ENCODE data around the gene VPS37B.
A peak's percentile ranks its signal among the peaks of the same experiment; 100 is the strongest.
"Not testable (repeated sequence)": the region's sequence is repeated elsewhere in the genome, so short reads cannot be mapped to it uniquely, and the experiment has no call there.

VPS37B gene, protein sequence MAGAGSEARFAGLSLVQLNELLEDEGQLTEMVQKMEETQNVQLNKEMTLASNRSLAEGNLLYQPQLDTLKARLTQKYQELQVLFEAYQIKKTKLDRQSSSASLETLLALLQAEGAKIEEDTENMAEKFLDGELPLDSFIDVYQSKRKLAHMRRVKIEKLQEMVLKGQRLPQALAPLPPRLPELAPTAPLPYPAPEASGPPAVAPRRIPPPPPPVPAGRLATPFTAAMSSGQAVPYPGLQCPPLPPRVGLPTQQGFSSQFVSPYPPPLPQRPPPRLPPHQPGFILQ

DNA sequence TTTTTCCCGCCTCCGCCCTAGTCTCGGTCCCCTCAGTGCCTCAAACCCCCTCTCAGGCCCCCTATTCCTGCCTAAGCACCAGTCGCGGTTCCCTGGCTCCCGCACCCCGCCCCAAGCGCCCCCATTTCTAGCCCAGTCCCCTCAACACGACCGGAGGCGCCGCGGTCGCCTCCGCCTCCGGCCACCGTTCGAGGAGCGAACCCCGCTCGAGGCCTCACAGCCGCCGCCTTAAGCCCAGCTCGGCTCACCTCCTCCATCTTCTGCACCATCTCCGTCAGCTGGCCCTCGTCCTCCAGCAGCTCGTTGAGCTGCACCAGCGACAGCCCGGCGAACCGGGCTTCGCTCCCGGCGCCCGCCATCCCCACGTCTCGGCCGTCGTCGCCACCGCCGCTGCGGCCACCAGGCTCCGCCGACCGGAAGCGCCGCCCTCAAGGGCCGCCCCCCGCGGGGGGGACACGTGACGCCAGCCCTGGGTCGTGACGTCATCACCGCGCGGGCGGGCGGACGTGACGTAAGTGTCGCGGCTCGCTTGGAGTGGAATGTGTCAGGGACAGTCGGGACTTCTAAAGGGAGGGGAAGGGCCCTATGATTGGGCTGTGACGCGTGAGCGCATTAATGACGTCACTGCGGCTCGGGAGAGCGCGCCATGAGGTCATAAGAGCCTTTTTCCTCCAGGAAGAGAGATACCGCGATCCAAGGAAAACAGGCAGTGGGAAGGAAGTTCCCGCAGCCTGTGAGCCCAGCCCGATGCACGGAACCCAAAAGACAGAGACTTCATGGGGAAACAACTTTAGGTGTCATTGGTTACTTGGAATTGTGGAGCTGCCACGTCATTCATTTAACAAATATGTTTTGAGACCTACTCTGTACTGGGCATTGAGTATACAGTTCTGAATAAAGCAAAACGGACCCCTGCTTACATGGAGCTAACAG lies at the start of gene VPS37B:
Gene VPS37B, minus strand, starts transcription at position 421 of the 933 bp plus-strand sequence. Its CDS starts 62 bp downstream, at position 359.
- peak; percentile 37 to 83 for DNase-seq

DNA sequence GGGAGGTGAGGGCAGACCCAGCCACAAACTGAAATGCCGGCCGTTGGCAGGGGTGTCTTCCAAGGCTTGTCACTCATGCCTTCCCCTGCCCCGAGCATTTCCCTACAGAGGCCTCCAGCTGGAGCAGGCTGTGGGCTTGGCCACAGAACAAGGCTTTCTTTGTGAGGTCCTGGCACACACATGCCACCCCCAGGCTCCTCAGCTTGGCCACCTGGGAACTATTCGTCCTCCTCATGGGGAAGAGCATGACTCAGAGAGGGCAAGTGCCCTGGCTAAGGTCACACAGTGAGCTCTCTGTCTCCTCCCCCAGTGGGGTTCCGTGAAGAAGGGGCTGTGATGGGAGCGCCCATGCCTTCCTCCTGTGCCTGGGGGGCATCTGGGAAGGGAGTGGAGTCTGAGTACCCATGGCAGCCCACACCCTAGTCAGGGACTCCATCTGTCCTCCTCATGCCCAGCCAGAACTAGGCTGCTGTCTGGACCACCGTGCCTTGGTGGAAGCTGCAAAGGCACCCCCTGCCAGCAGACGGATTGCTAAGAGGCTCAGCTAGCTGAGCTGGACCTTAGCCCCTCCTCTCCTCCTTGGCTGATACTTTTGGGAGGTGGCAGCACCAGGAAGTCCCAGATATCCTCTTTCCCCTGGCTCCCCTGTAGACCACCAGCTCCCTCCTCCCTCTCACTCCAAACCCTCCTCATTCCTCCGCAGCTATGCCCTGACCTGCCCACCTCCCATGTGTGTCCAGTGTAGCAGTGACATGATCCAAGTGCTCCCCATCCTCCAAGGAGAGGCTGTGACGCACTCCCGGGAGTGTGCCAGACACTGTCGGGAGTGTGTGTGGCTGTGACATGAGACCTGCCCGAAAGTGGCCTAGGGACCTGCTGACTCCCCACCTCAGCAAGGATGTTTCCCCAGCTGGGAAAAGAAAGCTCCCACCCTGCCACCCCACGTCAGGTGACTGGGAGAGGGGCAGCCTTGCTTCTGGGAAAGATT lies 49.0 kb upstream of the VPS37B start:
- DNase-seq: peak; percentile 22 to 75

DNA sequence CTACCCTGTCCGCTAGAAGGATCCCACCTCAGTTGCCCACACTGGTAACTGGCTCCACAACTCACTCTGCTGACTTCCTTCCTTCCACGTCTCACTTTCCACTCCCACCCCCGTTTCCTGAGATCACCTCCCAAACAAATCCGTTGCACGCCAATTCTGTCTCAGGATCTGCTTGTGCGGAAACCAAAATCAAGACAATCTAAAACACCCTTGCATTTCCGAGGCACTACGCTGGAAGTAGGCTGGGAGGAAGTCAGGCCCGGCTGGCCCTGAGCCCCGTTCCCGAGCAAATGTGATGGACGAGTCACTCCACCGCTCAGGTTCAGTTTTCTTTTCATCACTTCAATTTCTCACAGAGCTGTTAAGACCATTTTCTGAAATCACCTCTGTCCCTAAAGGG lies 47.3 kb upstream of the VPS37B start:
- no peak for DNase-seq

DNA sequence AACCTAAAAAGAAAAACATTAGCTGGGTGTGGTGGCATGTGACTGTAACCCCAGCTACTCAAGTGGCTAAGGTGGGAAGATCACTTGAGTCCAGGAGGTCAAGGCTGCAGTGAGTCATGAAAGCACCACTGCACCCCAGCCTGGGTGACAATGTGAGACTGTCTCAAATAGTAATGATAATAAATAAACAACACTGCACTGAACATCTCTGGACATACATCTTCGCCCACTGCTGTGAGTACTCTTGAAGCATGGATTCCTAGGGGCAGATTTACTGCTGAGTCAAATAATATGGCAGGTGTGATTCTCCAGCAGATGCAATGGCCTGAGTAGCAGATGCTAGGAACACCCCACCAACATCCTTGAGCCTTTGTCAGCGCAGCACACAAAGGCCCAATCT lies 46.7 kb upstream of the VPS37B start:
- DNase-seq: no peak

DNA sequence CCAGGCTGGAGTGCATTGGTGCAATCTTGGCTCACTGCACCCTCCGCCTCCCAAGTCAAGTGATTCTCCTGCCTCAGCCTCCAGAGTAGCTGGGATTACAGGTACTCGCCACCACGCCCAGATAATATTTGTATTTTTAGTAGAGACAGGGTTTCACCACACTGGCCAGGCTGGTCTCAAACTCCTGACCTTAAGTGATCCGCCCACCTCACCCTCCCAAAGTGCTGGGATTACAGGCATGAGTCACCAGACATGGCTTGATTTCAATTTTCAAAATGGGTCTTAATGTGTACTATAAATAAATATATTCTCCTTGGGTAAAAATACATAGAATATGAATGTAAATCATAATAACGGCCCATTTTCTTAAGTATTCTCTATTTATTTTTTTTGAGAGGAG lies 45.4 kb upstream of the VPS37B start:
- DNase-seq: not testable (repeated sequence)

DNA sequence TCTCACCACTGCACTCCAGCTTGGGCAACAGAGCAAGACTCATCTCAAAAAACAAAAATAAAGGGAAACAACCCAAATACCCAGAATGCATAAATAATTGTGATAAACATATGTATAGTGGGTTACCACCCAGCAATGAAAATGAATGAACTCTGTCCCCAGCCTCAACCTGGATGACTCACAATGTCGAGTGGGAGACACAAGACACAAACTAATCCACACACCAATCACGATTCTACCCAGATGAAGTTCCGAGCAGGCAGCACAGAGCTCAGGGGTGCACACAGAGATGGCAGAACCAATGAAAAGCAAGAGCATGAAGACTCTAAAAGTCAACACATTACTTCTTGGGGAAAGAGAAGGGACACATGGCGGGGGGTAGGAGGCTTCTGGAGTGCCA lies 43.2 kb upstream of the VPS37B start:
- DNase-seq: no peak

DNA sequence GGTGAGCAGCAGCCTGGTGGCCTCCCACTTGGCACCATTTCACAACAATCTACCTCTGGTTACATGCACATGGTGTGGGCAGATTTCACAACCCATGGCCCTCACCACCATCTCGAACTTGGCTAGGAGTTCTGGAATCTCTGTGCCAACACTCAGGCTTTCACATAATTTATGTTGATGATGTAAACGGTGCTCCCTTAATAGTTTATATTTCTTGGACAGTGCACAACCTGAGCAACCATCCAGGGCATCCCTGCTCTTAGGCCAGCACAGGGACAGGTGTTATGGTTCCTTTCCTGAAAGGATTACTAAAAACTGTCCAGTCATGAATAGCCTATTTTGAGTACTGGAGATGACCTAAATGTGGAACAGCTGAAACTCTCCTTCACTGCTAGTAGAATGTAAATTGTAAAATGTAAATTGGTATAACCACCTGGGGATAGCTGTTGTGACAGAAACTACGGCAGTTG lies 41.7 kb upstream of the VPS37B start:
- DNase-seq: no peak

DNA sequence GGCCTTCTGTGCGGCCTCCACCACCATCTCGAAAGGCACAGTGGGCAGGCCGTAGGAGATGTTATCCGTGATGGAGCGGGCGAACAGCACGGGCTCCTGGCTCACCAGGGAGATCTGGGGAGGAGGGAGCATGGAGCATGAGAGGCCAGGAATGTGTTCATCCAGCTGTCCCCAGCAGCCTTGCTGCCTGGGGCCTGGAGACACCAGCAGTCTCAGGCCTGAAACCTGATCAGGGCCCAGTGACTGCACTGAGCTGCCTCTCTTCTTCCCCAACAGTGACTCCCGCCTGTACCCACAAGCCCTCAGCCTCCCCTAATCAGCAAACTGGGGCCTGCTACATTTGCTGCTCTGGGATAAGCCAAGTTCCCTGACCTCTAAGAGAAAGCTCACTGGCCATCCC lies 39.4 kb upstream of the VPS37B start:
- no peak for DNase-seq

DNA sequence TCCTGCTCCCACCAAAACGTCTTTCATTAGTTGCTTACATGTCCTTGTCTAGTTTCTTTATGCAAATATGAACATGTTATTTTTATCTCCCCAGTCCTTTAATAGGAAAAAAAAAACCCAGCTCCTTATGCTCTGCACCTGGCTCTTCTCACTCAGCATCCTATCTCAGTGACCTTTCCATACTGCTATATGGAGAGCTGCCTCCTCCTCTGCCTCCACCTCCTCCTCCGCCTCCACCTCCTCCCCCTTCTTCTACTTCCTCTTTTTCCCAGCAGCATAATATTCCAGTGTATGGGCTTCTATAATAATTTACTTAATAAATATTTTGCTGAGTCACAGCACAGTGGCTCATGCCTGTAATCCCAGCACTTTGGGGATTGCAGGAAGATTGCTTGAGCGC lies 38.8 kb upstream of the VPS37B start:
- no peak for DNase-seq

DNA sequence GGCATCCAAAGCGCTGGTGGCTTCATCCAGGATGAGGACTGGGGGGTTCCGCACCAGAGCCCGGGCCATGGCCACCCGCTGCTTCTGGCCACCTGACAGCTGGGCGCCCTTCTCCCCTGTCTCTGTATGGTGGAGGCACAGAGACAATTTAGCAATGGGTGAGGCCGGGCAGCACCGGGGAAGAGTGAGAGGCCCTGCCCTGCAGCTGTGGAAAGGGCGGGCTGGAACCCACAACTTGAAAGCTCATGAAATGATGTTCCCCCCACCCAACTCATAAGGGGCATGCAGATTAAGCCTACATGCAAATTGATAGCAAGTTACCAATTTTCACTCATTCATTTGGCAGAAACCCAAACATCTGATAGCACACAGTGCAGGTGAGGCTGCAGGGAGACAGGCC lies 36.3 kb upstream of the VPS37B start:
- no peak for DNase-seq

DNA sequence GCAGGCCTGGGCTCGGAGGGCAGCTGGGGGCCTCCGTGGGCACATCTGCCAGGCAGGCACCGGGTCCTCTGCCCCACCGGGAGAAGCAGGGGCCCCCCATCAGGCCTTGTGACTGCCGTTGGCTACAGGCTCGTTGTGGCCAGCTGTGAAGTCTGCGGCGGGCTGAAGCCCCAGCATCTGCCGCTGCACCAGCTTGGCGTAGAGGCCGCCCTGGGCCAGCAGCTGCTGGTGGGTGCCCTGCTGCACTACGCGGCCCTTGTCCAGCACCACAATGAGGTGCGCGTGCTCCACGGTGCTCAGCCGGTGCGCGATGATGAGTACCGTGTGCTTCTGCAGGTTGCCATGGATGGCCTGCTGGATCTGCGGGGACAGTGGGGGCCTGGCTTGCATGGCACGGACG lies 33.9 kb upstream of the VPS37B start:
- DNase-seq: no peak

DNA sequence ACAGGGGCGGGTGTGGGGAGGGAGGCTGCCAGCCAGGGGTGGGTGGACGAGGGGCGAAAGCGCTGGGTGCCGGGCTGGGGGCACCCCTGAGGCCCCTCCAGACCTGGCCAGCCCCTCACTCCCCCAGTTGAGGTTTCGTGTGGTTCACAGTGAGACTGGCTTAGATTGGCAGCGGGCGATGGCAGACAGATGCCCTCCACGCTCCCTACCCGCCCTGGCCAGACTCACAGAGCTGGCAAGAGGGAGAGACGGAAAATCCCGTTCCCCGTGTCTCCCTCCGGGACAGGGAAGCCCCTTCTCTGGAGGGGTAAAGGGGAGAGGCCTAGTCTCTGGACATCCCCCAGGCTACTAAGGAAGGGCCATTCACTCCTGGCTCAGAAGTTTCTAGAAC lies 33.2 kb upstream of the VPS37B start:
- DNase-seq: no peak

DNA sequence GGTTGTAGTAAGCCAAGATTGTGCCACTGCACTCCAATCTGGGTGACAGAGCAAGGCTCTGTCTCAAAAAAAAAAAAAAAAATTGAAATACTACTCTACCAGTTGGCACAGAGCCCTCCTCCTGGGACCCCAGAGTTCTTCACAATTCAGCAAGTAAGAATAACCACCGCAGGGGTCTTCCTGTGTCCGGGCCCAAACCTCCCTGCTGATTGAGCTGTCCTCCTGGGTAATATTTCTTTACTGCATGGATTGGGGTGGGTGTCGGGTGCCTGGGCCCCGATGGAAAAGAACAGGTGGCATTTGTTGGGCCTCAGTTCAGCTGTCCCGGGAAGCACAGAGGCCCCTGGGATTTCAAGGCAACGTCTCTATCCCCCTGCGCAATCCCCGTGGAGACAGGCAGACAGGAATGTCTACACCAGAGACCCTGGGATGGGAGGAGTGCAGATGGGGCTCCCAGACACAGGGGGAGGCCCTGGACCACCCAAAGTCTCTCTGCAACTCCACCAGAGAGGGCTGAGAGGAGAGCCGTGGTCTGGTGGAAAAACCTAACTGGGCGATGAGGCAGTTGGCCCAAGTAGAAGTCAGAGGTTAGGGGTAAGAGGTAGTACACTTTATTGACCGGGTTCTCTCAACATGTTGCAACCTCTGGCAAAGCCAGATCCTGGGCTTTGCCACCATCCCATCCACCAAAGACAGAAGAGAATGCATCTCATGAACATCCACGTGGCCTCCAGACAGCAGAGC lies 32.7 kb upstream of the VPS37B start:
- no peak for DNase-seq

DNA sequence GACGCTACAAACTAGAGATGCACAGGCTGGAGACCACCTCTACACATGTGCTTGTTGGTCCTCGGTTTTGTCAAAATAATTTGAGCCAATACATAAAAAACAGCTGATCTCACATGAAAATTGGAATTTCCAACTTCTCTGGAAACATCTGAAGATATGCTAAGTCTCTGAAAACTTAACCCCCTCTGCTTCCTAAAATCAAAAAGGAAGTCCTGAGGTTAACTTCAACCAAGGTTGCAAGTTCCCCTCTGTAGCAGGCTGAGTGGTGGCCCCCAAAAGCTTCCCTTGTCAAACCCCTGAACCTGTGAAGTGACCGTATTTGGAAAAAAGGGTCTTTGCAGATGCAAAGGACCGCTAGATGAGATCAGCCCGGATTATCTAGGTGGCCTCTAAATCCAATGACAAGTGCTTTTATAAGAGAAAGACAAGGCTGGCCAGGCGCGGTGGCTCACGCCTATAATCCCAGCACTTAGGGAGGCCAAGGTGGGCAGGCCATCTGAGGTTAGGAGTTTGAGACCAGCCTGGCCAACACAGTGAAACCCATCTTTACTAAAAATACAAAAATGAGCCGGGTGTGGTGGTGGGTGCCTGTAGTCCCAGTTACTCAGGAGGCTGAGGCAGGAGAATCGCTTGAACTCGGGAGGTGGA lies 32.0 kb upstream of the VPS37B start:
- no peak for DNase-seq

DNA sequence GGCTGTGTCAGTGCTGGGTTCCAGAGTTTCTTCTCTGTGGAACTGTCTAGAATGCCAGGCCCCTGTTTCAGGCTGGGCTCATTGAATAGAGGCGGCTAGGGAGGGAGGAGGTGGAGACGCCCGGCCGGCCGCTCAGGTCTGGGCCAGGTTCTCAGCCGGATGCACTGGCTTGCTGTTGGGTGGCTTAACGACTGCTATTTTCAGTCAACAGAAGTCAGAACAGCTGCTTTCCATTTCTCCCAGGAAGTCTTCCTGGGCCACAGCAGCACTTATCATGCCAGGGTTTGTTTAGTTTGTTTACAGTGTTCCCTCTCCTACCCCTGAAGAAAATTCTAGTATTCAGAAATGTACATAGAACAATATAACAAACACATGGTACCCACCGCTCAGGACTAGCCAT lies 26.0 kb upstream of the VPS37B start:
- DNase-seq: no peak

DNA sequence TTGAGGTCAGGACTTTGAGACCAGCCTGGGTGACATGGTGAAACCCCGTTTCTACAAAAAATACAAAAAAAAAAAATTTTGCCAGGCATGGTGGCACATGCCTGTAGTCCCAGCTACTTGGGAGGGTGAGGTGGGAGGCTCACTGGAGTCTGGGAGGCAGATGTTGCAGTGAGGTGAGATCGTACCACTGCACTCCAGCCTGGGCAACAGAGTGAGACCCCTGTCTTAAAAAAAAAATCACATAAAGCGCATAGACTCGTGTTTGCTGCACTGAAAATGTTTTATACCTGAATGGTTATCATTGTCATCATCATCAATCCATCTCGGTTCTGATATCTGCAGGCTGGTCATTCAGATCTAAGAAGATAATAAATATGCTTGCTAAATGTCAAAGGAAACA lies 24.8 kb upstream of the VPS37B start:
- no peak for DNase-seq

DNA sequence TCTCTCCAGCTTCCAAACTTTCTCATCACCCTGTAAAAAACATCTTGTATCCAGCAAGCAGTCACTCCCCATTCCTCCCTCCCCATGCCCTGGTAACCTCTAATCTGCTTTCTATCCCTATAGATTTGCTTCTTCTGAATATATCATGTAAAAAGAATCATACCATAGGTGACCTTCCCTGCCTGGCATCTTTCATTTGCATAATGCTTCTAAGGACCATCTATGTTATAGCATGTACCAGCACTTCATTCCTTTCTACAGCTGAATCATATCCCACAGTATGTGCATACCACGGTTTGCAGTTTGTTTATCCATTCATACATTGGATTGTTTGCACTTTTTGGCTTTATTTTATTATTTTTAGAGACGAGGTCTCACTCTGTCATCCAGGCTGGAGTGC lies 22.9 kb upstream of the VPS37B start:
- DNase-seq: no peak

DNA sequence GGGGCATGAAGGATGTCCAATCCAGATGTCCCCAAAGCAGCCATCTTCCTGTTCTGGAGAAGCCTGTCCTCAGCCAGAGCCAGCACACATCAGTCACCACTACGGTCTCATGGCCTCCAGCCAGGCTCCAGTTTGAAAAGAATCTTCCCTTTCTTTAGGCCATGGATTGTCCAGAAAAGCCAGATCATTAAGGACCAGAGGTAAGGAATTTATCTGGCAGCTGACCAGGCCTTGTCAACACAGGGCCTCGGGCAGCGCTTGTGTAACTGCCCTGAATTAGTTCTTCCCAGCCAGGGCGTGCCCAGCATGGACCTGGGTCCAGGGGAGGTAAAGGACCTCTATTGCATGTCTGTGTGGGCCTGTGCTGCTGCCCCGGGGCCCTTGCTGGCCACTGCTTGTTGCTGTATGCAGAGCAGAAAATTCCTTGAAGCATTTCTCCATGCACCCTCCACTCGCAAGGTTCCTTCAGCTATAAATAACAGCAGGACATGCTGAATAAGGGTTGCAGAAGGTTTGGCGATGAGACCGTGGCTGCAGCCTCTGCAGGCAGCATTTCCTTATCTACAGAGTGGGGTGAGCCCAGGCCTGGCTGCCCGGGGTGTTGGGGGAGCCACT lies 21.7 kb upstream of the VPS37B start:
- peak in 1 of 2 experiments; percentile 30 for DNase-seq

DNA sequence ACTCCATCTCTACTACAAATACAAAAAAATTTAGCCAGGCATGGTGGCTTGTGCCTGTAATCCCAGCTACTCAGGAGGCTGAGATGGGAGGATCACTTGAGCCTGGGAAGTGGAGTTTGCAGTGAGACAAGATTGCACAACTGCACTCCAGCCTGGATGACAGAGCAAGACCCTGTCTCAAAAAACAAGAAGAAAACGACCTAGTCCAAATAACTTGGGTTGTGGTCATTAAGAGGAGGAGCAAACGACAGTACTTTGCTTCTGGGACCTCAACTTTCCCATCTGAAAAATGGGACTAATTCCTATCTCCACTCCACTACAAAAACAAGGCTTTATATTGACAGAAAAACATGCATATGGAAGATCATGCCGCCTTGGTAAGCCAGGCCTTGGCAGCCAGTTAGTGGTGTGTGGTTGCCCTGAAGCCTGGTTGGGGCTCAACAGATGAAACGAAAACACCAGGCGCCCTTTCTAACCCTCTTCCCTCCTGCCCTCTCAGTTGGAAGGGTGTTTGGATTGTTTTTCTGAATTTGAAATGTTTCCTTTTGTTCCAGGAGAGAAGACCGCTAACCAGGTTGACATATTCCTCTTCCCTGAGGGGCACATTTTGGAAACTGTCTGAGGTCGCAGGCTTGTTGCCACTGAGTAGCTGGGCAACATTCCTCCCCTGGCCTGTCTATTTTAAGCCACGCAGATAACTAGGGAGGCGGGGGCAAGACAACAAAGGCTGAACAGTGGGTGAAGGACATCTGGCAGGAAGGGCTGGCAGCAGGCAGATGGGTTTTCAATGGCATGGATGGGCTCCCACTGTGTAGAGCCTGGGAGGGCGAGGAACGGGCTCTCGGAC lies 13.7 kb upstream of the VPS37B start:
- DNase-seq: peak in 1 of 2 experiments; percentile 63

DNA sequence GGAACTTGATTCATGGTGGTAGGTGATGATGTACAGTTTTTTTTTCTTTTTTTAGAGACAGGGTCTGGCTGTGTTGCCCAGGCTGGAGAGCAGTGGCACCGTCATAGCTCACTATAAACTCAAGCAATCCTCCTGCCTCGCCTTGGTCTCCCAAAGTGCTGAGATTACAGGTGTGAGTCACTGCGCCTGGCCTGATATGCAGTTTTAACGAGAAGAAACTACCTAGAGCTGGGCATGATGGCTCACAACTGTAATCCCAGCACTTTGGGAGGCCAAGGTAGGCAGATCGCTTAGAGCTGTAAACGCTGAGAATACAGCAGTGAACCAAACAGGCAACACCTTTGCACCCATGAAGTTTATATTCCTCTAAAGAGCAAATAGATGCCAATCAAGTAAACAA lies 13.0 kb upstream of the VPS37B start:
- no peak for DNase-seq
